ENCODE results near the gene TADA1.

DNA sequence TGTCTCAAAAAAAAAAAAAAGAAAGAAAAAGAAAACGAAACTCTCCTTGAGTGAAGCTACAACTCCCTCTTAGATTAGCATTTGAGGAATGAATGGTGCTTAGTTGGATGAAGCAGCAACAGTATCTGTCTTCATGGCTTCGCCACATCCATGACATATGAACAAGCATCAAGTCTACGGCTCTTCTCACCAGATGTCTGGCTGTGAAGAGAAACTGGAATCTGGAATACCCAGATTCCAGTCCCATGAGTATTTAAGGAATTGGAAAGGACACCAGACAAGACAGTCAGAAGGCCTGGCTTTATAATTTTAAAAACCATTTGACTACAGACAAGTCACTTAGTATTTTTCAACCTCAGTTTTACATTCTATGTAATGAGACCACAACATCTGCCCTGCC, 38.0 kb upstream of the TADA1 start:
- TF ChIP-seq RAD21 (IDR thresholded peaks at IDR 0.05; ENCODE audit: low read depth) = no peak
- no peak for TF ChIP-seq CBX3 (IDR thresholded peaks at IDR 0.05; ENCODE audit: low read depth)
- TF ChIP-seq POLR2A (IDR thresholded peaks at IDR 0.05; ENCODE audit: borderline replicate concordance, extremely low read depth, insufficient read depth, insufficient read length) = no peak
- no peak for TF ChIP-seq POLR2AphosphoS5 (IDR thresholded peaks at IDR 0.05; ENCODE audit: low read depth, low read length)
- TF ChIP-seq, protein P1, sequence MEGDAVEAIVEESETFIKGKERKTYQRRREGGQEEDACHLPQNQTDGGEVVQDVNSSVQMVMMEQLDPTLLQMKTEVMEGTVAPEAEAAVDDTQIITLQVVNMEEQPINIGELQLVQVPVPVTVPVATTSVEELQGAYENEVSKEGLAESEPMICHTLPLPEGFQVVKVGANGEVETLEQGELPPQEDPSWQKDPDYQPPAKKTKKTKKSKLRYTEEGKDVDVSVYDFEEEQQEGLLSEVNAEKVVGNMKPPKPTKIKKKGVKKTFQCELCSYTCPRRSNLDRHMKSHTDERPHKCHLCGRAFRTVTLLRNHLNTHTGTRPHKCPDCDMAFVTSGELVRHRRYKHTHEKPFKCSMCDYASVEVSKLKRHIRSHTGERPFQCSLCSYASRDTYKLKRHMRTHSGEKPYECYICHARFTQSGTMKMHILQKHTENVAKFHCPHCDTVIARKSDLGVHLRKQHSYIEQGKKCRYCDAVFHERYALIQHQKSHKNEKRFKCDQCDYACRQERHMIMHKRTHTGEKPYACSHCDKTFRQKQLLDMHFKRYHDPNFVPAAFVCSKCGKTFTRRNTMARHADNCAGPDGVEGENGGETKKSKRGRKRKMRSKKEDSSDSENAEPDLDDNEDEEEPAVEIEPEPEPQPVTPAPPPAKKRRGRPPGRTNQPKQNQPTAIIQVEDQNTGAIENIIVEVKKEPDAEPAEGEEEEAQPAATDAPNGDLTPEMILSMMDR (IDR thresholded peaks at IDR 0.05 in 2 of 3, conservative IDR thresholded peaks at IDR 0.05 in 1 of 3; ENCODE audit: borderline replicate concordance in 1 of 3, insufficient read depth in 1 of 3, low read depth in 2 of 3, low read length in 2 of 3) = no peak
- no peak for TF ChIP-seq SP1 (IDR thresholded peaks at IDR 0.05; ENCODE audit: low read depth)
- TF ChIP-seq REST (IDR thresholded peaks at IDR 0.05; ENCODE audit: low read depth) = no peak
- TF ChIP-seq EZH2 (IDR thresholded peaks at IDR 0.05) = no peak
- TF ChIP-seq CEBPB (IDR thresholded peaks at IDR 0.05; ENCODE audit: low read depth) = no peak
- TF ChIP-seq, protein P2, sequence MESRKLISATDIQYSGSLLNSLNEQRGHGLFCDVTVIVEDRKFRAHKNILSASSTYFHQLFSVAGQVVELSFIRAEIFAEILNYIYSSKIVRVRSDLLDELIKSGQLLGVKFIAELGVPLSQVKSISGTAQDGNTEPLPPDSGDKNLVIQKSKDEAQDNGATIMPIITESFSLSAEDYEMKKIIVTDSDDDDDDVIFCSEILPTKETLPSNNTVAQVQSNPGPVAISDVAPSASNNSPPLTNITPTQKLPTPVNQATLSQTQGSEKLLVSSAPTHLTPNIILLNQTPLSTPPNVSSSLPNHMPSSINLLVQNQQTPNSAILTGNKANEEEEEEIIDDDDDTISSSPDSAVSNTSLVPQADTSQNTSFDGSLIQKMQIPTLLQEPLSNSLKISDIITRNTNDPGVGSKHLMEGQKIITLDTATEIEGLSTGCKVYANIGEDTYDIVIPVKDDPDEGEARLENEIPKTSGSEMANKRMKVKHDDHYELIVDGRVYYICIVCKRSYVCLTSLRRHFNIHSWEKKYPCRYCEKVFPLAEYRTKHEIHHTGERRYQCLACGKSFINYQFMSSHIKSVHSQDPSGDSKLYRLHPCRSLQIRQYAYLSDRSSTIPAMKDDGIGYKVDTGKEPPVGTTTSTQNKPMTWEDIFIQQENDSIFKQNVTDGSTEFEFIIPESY (IDR thresholded peaks at IDR 0.05; ENCODE audit: extremely low read depth, insufficient replicate concordance, low read length) = no peak
- TF ChIP-seq EGR1 (IDR thresholded peaks at IDR 0.05; ENCODE audit: low read depth) = no peak
- TF ChIP-seq EZH2phosphoT487 (IDR thresholded peaks at IDR 0.05; ENCODE audit: borderline replicate concordance) = no peak
